GM21619 (cell line): ENCODE results near the gene AP2A2.

Experiments used
- ATAC-seq: cut with Tn5 transposase; IDR thresholded peaks from one replicate; pipeline ENCODE4 v1.9.1; 2021; ENCODE audit not compliant: unreplicated experiment

Gene AP2A2

DNA sequence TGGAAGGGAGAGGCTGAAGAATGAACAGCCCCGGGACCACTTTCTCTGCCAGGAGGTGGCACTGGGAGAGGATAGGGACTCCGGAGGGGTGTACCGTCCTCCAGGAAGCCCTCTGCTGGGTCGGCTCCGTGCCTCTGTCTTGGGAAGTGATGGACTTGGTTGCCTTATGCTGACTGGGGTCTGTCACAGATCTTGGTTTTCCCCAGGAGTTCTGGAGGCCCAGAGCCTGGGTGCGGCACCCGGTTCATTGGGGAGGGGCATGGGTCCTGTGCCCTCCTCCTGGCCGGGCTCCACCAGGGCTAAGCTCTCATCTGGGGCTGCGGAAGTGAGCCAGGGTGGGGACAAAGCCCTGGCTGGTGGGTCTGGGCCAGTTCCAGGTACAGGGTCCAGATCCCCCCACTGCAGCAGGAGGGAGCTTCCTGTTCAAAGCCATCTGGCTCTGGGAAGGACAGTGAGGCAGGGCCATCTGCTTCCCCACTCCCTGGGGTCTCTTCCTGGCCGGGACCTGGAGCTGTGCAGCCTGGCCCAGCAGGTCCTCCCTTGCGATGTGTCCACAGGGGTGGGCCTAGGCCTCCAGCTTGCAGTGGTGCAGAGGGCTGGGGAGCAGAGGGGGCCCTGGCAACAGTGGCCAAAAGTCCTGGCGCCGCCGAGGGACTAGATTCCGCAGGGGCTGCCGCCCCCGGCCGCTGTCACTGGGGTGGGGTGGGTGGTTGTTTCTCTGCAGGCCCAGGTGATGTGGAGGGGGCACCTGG lies 1.1 kb upstream of the AP2A2 start:
- ATAC-seq, result no peak

GRCh38 chr11:925158-925495 lies 543 bp upstream of the AP2A2 start:
- no peak for ATAC-seq

GRCh38 chr11:926341-926916 lies 759 bp downstream of the AP2A2 start:
- no peak for ATAC-seq

GRCh38 chr11:927871-928270 lies 2.2 kb downstream of the AP2A2 start:
- ATAC-seq, result no peak

DNA sequence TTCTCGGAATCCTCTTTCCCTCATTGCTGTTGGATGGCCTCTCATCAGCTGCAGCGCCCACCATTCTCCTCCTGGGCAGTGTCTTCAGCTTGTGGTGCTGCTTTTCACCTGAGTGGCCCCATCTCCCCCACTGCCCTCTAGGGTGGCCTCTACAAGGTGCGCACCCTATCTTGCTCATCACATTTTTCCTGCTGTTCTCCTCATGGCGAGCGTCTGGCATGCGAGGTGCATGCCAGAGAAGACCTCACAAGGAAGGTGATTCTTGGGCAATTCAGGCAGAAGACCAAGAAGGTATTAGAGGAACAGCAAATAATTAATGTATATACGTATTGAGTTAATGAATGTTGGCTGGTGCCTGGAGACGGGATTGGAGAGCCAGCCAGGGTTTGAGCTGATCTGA lies 3.1 kb downstream of the AP2A2 start:
- no peak for ATAC-seq

DNA sequence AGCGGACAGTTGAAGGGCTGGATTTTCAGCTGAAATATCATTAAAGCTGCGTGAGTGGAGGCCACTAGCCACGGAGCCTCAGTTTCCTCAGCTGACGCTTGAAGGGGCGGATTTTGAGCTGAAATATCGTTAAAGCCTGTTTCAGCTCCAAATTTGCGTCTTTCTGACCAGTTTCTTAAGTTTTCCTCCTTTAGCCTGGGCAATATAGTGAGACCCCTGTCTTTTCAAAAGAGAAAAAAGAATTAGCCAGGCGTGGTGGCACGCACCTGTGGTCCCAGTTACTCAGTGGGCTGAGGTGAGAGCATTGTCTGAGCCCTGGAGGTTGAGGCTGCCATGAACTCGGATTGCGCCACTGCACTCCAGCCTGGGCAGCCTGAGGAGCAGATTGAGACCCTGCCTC lies 3.7 kb downstream of the AP2A2 start:
- no peak for ATAC-seq

DNA sequence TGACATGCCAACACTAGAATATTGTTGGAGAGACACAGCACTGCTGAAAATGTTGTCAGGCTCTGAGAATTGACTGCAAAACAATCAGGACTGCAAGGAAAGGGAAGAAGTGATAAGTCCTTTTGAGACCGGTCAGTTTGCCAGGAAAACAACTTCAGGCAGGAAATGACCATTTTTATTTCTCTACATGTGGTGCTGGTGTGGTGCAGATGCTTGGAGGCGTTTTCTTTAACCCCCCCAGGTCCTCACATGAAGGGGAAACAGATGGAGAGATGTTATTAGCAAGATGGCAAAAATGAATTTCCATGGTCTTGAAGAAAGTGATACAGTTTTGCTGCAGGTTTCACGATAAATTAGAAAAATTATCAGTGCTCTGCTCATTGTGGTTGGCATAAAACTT lies 5.7 kb downstream of the AP2A2 start:
- no peak for ATAC-seq

- no peak for ATAC-seq
Observed at GRCh38 chr11:932435-932834, 6.8 kb downstream of the AP2A2 start.

GRCh38 chr11:933142-933851 lies 7.6 kb downstream of the AP2A2 start:
- ATAC-seq, result no peak

DNA sequence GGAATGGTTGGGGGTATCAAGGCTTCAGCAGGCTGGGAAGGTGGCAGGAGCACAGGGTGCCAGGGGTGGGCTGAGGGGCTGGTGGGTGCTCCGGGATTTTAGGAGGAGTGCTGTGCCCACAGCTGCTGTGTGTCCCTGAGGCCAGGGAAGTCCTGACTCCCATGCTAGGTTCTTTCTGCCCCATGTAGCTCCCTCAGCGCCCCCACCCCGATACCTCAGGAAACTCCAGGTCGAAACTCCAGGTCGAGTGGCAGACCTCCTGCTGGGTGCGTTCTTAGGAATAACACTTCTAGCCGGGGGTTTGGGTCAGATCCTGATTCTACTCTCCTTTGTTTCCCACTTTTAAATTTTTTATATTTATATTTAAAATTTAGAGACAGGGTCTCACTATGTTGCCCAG lies 8.3 kb downstream of the AP2A2 start:
- ATAC-seq, result no peak

DNA sequence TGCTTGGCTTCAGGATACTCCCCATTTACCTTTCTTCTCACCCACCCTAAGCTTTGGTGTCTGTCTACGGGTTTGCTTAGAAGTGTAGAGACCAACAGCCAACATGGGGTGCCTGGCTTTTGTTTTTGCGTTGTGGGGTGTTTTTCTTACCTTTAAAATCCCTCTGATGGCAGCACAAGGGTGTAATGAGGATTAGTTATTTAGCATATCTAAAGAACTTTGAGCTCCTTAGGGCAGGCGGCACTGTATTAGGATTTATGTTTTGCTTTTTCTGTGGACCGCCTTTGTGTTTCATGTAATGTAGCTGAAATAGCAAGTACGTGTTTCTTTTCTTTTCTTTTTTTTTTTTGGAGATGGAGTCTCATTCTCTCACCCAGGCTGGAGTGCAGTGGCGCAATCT lies 8.9 kb downstream of the AP2A2 start:
- no peak for ATAC-seq

- ATAC-seq, result no peak
Observed at GRCh38 chr11:936199-936598, 10.5 kb downstream of the AP2A2 start.

DNA sequence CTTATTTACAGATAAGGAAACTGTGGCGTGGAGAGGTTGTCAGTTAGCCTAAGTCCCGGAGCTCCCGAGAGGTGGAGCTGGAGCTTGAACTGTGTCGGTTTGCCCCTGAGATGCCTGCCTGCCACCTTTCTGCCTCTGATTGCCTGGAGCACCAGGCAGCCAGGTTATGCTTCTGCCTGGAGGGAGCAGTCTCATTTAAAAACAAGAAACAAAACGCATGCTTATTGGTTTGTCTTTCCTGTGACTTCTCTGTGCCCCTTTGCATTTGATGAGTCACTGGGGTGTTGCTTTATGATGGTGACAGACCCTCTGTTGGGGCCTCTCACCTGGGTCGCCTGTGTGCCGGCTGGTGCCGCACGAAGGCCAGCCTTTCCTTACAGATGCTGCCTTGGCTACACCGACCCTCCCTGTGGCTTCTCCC lies 12.2 kb downstream of the AP2A2 start:
- ATAC-seq, result no peak

DNA sequence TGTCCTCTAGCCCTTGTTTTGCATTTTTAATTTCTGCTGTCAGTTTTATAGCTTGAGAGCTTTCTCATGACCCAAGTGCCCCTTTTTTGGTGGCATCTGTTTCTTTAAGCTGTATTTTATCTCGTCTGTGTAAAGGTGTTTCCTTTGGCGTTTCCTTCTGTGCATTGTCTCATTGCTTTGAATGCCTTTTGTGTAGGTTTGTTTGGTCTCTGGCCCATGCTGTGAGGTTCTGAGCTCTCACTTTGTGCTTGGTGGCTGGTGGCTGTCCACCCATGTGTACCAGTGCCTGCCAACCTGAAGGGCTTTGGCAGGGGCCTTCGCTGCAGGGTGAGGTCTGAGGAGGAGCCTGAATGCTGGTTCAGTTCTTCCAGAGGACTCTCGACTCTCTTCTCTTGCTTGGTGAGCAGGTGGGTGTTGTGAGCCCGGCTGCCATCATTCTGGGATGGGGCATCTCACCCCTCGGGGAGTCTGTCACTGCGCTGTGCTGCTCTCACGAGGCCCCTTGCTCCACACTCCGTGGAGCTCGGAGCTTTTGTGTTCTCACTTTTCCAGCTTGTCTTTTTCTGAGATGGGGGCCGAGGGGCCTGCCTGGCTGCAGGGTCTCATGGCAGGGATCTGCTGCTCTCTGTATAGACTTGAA lies 14.9 kb downstream of the AP2A2 start:
- ATAC-seq, result no peak

DNA sequence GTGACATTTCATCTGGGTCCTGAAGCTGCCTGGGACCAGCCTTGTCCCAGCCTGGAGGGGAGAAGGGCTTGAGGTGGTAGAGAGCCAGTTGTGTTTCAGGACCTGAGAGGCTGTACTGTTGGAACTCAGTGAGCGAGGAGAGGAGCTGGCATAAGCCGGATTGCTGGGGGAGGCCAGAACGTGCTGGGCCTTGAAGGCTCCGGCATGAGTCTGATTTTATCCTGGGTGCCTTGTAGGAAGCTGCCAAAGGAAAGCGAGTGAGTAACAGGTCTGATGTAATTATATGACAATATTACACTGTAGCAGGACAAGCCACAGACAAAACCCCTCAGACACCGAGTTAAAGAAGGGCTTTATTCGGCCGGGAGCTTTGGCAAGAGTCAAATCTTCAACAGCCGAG lies 17.2 kb downstream of the AP2A2 start:
- no peak for ATAC-seq

- no peak for ATAC-seq
Observed at GRCh38 chr11:944711-945470, 19.2 kb downstream of the AP2A2 start.

DNA sequence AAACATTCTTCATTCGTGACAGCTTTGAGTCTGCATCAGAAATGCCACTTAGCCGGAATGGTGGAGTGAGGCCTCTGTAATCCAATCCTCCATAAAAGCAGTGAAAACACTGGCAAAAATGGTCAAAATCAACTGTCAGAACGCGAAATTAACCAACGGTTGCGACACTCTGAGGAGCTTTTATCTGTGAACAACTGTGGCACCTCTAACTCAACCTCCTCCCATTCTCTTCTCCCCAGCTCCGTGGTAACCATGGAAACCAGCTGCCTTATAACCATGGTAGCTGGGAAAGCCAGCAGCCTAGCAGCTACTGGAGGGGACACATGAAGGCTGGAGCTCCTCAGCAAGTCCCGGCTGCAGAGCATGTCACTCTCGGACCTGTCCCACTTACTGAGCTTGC lies 20.3 kb downstream of the AP2A2 start:
- ATAC-seq, result no peak

- no peak for ATAC-seq
Observed at GRCh38 chr11:947744-948143, 22.1 kb downstream of the AP2A2 start.

DNA sequence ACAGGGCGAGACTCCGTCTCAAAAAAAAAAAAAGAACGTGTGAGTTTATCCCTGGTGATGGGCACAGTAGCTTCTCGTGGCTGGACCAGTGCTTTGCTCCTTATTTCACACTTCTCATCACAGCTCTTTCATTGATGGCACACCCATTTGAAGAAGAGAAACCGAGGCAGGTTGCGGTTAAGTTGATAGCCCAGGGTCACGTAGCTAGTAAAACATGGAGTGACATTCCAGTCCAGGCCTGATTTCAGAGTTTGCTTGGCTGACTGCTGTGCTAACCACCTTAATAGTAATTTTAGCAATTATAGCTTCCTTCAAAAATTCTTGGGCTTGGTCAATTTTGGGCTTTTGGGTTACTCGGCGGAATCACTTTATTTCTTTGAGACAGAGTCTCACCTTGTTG lies 25.8 kb downstream of the AP2A2 start:
- no peak for ATAC-seq

- ATAC-seq, result no peak
Observed at GRCh38 chr11:952406-953385, 27.0 kb downstream of the AP2A2 start.
